ENCODE results near the gene RRAGB.
"Not testable (repeated sequence)": the region's sequence is repeated elsewhere in the genome, so short reads cannot be mapped to it uniquely, and the experiment has no call there.

Gene RRAGB

GRCh38 chrX:55717521-55718497, at the start of gene RRAGB:
RRAGB (plus strand) TSS chrX:55717749; CDS start chrX:55718328, 579 bp downstream.
- DNase-seq = peak; percentile 86

DNA sequence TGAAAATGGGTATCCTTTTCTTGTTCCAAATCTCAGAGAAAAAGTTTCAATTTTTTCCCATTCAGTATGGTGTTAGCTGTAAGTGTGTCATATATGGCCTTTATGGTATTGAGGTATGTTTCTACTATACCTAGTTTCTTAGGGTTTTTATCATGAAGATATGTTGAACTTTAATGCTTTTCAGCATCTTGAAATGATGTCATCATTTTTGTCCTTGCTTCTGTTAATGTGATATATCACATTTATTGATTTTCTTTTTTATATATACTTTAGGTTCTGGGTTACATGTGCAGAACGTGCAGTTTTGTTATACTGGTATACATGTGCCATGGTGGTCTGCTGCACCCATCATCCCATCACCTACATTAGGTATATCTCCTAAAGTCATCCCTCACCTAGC, 49.5 kb upstream of the RRAGB start:
- DNase-seq = no peak

GRCh38 chrX:55688579-55688978, 29.0 kb upstream of the RRAGB start:
- DNase-seq = not testable (repeated sequence)

DNA sequence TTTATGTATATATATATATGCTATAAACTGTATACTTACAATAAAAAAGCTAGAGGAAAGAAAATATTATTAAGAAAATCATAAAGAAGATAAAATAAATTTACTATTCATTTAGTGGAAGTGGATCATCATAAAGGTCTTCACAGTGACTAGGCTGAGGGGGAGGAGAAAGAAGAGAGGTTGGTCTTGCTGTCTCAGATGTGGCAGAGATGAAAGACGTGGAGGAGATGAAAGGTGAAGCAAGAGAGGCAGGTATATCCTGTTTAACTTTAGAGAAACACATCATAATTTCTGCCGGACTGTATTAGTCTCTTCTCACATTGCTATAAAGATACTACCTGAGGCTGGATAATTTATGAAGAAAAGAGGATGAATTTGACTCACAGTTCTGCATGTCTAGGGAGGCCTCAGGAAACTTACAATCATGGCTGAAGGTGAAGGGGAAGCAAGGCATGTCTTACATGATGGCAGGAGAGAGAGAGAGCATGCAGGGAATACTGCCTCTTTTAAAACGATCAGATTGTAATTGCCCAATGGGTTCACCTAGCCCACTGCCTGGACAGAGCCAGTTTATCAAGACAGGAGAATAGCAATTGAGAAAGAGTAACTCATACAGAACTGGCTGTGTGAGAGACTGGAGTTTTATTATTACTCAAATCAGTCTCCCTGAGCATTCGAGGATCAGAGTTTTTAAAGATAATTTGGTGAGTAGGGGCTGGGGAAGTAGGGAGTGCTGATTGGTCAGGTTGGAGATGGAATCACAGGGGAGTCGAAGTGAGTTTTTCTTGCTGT, 22.1 kb upstream of the RRAGB start:
- no peak for DNase-seq

GRCh38 chrX:55697381-55697780, 20.2 kb upstream of the RRAGB start:
- no peak for DNase-seq

GRCh38 chrX:55702671-55703070, 14.9 kb upstream of the RRAGB start:
- DNase-seq = no peak

DNA sequence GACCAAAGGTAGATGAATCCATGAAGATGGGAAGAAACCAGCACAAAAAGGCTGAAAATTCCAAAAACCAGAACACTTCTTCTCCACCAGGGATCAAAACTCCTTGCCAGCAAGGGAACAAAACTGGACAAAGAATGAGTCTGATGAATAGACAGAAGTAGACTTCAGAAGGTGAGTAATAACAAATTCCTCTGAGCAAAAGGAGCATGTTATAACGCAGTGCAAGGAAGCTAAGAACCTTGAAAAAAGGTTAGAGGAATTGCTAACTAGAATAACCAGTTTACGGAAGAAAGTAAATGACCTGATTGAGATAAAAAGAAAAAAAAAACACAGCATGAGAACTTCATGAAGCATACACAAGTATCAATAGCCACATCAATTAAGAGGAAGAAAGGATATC, 14.1 kb upstream of the RRAGB start:
- not testable (repeated sequence) for DNase-seq

GRCh38 chrX:55705066-55705465, 12.5 kb upstream of the RRAGB start:
- DNase-seq = not testable (repeated sequence)

DNA sequence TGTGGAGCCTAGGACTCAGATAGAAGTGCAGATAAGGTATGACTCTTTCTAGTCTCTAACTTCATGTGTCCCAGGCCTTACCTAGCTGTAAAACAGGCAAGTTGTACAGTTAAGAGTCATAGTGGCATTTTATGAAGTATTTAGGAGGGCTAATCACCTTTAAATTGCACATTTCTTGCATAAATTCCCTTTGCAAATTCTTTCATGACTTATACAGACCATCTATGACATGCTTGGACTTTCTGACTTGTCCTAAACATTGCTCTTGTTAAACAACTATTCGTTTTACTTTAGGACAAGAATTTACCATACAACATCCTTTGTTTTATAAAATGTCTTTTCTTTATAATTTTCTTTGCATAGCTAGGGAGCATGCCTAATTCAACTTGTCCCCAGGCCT, 7.8 kb upstream of the RRAGB start:
- DNase-seq = no peak

DNA sequence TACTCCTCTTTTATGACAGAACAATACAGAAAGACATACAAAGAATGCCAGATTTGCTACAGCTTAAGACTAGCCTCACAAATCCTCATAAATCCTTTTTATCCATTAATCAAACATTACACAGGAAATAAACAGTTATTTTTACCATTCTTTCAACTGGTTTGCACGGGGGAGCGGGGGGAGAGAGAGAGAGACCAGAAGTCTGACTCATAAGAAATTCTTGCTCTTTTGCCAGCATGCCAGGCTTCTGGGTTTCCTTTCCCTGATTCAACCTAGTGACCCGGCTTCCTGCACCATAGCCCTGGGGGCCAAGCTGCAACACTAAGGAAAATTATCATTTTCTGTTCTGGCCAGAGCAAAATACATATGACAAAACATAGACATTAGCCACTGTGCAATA, 6.8 kb upstream of the RRAGB start:
- DNase-seq = no peak

- DNase-seq = no peak
Measured at GRCh38 chrX:55713631-55714030, 3.9 kb upstream of the RRAGB start.

- no peak for DNase-seq
Measured at GRCh38 chrX:55714161-55714560, 3.4 kb upstream of the RRAGB start.

- no peak for DNase-seq
Measured at GRCh38 chrX:55715847-55716246, 1.7 kb upstream of the RRAGB start.

DNA sequence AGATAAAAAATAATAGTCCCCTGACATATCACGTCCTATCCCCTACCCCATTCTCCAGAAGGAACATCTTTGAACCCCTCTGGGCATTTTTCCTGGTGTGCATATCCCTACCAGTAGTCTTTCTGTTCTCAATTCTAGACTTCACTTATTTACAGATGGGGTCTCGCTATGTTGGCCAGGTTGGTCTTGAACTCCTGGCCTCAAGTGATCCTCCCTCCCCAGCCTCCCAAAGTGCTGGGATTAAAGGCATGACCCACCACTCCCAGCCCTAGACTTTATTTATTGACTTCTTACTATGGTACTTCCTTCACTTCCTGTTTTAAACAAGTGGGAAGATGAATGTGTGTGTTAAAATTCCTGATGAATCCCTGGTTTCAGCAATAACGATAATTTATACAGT, 612 bp upstream of the RRAGB start:
- no peak for DNase-seq

DNA sequence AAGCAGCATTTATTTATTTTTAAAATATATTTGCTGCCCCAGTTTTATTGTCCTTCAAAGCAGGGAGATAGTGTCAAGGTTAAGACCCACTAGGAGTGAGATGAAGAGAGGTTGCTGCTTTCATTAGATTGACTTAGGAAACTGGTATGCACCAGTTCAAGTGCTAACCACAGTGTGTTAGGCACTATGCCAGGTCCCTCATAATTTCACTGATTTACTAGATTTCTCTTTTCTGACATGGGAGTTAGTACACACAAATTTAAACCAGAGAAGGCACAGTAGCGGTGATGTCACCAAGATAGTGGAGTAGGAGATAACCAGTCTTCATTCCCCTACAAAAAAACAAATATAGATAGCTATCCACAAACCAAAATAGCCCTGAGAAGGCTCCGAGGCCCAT, 14.3 kb downstream of the RRAGB start:
- DNase-seq = no peak

DNA sequence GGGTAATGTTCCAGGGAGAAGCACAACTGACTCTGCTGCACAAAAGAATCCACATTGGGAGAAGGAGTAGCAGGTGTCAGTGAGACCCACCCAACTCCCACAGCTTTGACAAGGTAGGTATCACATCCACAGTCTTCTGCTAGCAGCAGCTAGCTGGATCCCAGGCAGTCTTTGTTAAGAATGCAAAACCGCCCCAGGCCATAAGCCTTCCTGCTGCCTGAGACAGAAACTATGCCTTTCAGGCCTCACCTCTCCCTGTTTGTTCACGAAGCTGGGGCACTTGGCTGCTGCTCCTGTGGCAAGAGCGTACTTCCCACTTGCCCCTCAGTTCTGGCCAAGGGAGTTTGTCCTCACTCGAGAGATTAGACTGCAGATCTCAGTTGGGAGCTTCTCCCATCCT, 21.4 kb downstream of the RRAGB start:
- DNase-seq = no peak

GRCh38 chrX:55742649-55743048, 25.1 kb downstream of the RRAGB start:
- no peak for DNase-seq

DNA sequence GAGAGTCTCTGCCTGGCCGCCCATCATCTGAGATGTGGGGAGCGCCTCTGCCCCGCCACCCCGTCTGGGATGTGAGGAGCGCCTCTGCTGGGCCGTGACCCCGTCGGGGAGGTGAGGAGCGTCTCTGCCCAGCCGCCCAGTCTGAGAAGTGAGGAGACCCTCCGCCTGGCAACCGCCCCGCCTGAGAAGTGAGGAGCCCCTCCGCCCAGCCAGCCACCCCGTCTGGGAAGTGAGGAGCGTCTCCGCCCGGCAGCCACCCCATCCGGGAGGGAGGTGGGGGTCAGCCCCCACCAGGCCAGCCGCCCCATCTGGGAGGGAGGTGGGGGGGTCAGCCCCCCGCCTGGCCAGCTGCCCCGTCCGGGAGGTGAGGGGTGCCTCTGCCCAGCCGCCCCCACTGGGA, 30.9 kb downstream of the RRAGB start:
- DNase-seq = not testable (repeated sequence)

- no peak for DNase-seq
Measured at GRCh38 chrX:55750256-55750655, 32.7 kb downstream of the RRAGB start.

DNA sequence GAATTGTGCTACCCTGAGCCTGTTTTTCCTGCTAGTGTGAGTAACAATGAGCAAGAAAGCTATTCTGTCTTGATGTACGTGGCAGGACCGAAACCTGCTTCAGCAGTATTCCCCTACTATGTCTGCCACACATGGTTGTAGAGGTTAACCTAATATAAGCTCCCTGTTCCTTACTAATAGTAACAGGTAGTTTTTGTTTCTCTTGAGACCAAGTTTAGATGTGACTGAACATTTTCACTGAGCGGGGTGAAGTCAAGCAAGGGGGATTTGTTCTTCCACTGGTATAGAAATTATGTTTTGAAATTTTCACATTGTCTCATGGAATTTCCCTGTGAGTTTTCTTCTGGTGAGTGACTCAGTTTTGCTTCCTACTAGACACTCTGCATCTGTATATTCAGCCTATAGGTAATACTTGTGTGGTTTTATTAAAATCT, 37.3 kb downstream of the RRAGB start:
- DNase-seq = no peak

DNA sequence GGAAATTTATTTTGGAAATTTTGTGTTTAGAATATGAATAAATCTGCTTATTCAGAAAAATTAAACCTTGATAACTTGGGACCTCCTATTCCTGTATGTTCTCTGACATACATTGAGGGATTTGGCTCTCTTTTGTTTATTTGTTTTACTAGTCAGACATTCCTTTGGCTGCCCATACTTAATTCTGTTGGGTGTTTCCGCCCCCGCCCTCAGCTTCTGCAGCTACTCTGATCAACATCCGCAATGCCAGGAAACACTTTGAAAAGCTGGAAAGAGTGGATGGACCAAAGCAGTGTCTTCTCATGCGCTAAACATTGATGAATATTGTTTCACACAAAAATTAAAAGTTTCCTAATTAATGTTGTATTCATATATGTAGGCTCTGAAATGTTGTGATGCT, 40.5 kb downstream of the RRAGB start:
- DNase-seq = no peak

DNA sequence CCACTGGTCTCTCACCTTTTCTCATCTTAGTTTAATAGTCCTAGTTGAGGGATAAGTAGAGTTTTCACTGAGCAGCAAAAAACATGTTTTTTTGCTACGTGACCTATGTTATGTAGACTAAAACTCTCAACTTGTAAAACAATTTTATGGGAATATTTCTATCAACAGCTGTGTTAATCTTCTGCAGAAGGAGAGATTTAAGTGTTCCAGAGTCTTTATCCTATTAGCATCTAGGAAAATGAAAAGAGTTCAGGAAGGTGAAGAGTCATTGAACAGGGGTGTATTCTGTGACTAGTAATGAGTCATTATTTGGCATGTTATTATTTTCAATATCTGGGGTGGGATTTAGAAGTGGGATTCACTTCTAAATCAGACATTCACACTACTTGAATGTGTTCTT, 41.9 kb downstream of the RRAGB start:
- DNase-seq = no peak

DNA sequence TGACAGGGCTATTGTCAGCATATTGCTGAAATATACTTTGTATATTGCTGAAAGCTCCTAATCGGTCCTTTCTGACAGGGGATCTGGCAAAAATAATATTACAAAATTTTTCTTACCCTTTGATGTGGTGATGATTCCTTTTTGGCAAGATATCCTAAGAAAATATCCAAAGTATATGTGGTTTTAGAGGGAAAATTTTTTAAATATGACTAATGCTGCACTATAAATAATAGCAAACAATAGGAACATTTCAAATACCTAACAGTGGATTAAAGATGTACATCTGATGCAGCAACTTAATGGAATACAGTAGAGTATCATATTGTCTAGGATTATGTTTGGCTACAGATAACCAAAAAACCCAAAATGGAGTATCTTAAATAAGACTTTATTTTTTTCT, 49.6 kb downstream of the RRAGB start:
- no peak for DNase-seq

DNA sequence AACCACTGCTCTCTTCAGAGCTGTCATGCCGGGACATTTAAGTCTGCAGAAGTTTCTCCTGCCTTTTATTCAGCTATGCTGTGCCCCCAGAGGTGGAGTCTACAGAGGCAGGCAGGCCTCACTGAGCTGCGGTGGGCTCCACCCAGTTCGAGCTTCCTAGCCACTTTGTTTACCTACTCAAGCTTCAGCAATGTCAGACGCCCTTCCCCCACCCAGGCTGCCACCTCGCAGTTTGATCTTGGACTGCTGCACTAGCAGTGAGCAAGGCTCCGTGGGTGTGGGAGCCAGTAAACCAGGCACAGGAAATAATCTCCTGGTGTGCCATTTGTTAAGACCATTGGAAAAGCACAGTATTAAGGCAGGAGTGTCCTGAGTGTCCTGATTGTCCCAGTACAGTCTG, 56.9 kb downstream of the RRAGB start:
- not testable (repeated sequence) for DNase-seq
